Hypothalamus (tissue), 51 donors: Measurements from ENCODE around the gene MTMR6.

Experiments used
- DNase-seq, 51 donors: peaks; one replicate each; lab custom pipeline; 2025; lab: John Stamatoyannopoulos, UW

The MTMR6 gene

GRCh38 chr13:25281193-25281934 lies 5.9 kb downstream of the MTMR6 start:
- no peak for DNase-seq

GRCh38 chr13:25280396-25280795 lies 6.9 kb downstream of the MTMR6 start:
- DNase-seq = no peak

- no peak for DNase-seq
Measured at GRCh38 chr13:25276748-25277147, 10.5 kb downstream of the MTMR6 start.

GRCh38 chr13:25268561-25268960 lies 18.7 kb downstream of the MTMR6 start:
- no peak for DNase-seq

- no peak for DNase-seq
Measured at GRCh38 chr13:25267715-25268114, 19.6 kb downstream of the MTMR6 start.

GRCh38 chr13:25266706-25267105 lies 20.6 kb downstream of the MTMR6 start:
- no peak for DNase-seq

DNA sequence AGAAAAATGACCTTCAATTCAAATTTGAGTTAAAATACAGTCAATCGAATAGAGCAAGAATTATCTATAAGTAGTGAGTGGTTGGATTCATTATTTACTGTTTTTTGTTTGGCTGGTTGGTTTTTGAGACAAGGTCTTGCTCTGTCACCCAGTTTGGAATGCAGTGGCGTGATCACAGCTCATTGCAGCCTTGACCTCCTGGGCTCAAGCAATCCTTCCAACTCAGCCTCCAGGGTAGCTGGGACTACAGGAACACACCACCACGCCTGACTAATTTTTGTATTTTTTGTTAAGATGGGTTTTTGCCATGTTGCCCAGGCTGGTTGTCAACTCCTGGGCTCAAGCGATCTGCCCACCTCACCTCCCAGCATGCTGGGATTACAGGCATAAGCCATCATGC lies 25.0 kb downstream of the MTMR6 start:
- DNase-seq = no peak

DNA sequence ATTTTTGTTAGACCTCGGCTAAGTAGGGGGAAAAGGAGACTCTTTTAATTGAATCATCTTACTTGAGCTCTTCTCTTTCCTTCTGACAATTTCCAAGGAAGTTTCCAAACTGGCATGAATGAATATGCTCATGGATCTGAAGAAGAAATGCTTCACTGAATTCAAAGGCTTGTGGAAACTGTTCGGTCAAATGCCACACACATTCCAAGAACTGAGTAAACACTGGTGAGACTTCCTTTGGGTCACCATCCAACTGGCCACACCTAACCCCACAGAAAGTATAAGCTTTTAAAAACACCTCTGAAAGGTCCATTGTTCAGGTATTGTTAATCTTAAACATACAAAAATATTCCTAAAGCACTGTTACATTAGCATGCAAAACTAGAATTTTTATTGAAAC lies 33.6 kb downstream of the MTMR6 start:
- no peak for DNase-seq

GRCh38 chr13:25252752-25253151 lies 34.5 kb downstream of the MTMR6 start:
- no peak for DNase-seq

DNA sequence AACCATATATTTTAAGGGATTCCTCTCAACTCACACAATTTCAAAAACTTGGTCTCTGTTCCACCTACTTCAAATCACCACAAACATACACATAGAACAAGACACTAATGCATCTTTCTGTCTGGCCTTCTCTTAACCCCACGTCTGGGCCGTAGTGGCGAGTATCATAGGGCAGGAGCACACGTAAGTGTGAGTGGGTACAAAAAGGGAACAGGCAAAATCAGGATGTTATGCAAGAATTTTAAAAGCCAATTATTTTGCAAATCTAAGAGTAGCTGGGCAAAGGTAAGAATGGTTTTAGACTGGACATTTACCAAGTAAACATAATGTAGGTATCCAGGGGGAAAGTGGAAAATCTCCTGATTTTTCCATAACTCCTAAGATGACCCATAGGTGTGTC lies 35.1 kb downstream of the MTMR6 start:
- no peak for DNase-seq

GRCh38 chr13:25249001-25249543 lies 38.2 kb downstream of the MTMR6 start:
- DNase-seq = peak in 23 of 51 donors; percentile 2 to 72 (median 36)

- DNase-seq = no peak
Measured at GRCh38 chr13:25248071-25248470, 39.2 kb downstream of the MTMR6 start.

DNA sequence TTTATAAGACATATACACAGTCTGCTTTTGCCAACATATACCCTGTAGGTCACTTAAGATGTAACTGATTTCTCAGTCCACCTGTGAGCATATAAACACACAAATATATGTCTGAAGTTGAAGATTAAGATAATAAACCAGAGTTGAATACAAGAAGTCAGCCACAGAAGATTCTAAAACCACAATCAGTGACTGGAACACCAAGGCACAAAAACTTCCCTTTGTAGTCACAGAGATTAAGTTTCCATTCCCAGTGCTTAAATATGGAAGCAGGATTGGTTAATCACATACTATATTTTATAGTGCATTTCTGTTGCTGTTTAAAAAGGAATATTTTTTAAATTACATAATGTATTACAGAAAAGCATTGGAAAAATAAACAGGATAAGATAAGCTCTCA lies 39.9 kb downstream of the MTMR6 start:
- no peak for DNase-seq

- no peak for DNase-seq
Measured at GRCh38 chr13:25244123-25244522, 43.2 kb downstream of the MTMR6 start.

- no peak for DNase-seq
Measured at GRCh38 chr13:25242956-25243355, 44.3 kb downstream of the MTMR6 start.

- no peak for DNase-seq
Measured at GRCh38 chr13:25241007-25241406, 46.3 kb downstream of the MTMR6 start.

GRCh38 chr13:25237083-25237482 lies 50.2 kb downstream of the MTMR6 start:
- DNase-seq = no peak

DNA sequence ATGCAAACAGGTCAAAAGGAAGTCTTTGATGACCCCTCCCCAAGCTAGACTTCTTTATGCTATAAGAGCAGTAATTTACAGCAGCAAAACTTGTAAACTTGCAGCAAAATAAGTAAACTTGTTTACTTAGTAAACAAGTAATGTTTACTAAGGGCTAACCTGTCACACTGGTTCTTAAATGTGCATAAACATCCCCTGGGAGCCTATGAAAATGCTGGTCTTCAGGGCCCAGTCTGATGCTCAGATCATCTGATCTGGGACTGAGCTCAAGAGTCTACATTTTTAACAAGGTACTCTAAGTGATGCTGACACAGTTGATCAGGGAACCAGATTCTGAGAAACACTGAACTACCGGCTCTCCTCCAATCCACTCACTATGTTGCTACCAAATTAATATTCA lies 53.4 kb downstream of the MTMR6 start:
- DNase-seq = no peak

DNA sequence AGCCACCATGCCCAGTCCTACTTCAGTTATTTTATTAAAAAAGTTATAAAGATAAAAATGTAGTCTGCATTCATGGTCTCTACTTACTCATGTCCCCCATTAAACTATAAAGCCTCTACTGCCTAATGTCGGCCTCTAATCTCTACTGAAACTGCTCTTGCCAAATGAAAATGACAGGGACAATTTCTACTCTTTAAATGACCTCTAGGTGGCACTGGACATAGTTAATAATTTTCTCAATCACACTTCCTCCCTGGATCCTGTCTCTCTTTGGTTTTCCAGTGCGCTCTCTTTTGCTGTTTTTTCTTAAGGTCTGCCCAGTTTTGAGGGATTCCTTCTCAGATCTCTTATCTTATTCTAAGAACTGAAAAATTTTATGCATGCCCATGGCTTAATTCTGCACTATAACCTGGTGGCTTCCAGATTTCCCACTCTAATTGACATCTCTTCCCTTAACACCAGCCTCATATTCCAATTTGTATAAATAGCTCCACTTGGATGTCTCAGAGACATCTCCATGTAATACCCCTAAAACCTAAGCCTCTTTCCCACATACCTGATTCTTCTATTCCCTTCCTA lies 54.3 kb downstream of the MTMR6 start:
- DNase-seq = peak in 2 of 51 donors; percentile 22 to 58

DNA sequence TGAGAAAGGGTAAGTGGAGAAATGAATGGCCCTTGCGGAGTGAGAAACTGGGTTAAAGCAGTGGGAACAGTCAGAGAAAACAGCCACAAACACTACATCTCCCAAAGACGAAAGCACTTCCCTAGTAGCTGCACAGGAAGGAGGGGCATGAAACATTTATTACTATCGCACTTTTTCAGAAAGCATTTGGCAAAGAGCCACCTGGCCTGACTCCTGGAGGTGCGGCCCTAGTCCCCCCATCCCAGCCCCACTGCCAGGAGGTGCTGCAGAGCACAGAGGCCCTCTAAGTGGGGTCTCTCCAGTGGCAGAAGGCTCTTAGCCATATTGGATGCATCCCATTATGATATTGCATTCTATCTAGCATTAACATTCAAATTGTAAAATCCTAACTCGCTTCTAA lies 55.8 kb downstream of the MTMR6 start:
- no peak for DNase-seq

DNA sequence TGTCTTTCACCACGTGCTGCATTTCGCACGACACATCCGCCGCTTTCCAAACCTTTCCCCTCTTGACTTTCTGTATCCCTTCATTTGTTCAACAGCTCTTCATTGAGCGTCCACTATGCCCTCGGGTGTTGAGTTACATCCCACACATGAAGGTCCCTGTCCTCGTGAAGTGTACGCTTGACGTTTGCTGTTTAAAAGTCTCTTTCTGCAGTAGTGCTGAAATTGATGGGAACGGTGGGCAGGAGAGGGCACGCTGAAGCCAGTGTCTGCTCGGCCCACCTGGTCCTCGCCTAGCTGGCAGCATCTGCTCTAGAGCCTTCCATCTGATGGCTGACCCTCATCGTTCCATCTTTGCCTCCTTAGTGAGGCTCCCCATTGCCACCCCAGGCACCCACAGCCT lies 59.6 kb downstream of the MTMR6 start:
- no peak for DNase-seq

- DNase-seq = no peak
Measured at GRCh38 chr13:25225970-25226369, 61.3 kb downstream of the MTMR6 start.
